ENCODE results near the gene GRIN3A.
"Not testable (repeated sequence)": the region's sequence is repeated elsewhere in the genome, so short reads cannot be mapped to it uniquely, and the experiment has no call there.

The GRIN3A gene

GRCh38 chr9:101635473-101635872 lies 103.0 kb downstream of the GRIN3A start:
- in situ Hi-C loops (cut with MboI; ENCODE audit: low sequenced_read_pairs): no loop called here

GRCh38 chr9:101634741-101635409 lies 103.6 kb downstream of the GRIN3A start:
- in situ Hi-C loops (cut with MboI; ENCODE audit: low sequenced_read_pairs): no loop called here

DNA sequence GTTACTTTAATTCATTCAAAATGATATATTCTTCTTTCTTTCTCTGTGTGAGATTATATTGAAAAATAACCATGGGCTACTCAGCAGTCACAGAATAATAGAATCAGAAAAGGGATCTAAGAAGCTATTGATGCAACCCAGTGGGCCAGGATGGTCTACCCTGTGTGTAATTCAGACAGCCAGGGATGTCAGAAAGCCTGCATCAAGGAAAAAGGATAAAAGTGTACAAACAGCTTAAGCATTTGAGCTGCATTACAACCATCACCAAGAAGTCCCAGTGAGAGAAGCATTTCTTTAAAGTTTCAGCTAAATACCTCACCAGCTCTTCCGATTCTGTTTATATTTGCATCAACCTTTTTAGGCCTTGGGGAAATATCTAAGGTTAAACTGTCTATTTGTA lies 105.8 kb downstream of the GRIN3A start:
- in situ Hi-C loops (cut with MboI; ENCODE audit: low sequenced_read_pairs): no loop called here

GRCh38 chr9:101631892-101632291 lies 106.6 kb downstream of the GRIN3A start:
- in situ Hi-C loops (cut with MboI; ENCODE audit: low sequenced_read_pairs): no loop called here

DNA sequence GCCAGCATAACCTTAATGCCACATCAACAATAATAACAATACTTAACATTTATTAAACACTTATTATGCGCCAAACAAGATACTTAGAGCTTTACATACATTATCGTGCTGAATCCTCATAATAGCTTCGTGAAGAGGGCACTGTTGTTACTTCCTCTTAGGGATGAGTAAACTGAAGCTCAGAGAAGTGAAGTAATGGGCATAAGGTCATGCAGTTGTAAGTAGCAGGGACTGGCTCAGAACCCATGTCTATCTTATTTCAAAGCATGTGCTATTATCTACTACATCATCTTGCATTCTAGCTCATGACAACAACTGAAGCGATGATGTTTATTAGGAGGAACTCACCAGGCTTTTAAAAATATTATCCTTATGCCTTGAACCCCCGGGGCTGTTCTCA lies 108.8 kb downstream of the GRIN3A start:
- in situ Hi-C loops (cut with MboI; ENCODE audit: low sequenced_read_pairs): no loop called here

- in situ Hi-C loops (cut with MboI; ENCODE audit: low sequenced_read_pairs): no loop called here
Measured at GRCh38 chr9:101628173-101628572, 110.3 kb downstream of the GRIN3A start.

DNA sequence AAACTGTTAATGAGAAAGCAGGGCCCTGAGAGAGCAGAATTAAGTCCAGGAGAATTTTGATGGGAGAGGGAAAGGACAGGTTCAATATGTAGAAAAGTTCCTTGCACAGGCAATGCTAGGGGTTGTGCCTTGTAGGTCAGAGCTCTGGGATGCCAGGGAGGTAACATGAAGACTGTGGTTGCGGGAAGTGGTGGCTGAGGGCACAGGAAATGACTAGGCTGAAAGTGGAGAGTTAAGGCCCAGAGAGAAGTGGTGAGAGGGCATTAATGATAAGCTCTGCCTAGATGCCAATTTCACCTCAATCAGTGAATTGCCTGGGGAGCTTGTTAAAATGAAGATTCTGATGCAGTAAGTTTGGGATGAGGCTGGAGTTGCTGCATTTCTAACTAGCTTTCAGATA lies 112.2 kb downstream of the GRIN3A start:
- in situ Hi-C loops (cut with MboI; ENCODE audit: low sequenced_read_pairs): no loop called here

DNA sequence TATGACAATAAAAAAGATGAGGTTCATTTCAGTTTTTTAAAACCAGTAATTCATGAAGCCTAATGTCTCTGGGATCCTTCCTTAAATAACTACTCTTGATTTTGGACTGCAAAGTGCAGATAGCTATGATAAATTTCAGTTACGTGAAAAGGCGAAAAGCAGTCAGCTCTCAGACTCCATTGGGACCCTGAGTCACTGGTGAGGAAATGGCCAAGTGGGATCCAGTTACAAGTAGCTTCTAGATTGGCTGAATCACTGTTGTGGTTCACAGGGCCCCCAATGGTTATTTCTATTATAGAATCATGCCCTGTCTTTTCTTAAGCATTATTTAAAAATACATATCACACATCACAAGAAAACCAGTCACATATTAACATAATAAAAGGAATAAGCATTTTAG lies 112.6 kb downstream of the GRIN3A start:
- in situ Hi-C loops (cut with MboI; ENCODE audit: low sequenced_read_pairs): no loop called here

- in situ Hi-C loops (cut with MboI; ENCODE audit: low sequenced_read_pairs): no loop called here
Measured at GRCh38 chr9:101620452-101620851, 118.0 kb downstream of the GRIN3A start.

GRCh38 chr9:101618698-101619097 lies 119.7 kb downstream of the GRIN3A start:
- in situ Hi-C loops (cut with MboI; ENCODE audit: low sequenced_read_pairs): no loop called here

DNA sequence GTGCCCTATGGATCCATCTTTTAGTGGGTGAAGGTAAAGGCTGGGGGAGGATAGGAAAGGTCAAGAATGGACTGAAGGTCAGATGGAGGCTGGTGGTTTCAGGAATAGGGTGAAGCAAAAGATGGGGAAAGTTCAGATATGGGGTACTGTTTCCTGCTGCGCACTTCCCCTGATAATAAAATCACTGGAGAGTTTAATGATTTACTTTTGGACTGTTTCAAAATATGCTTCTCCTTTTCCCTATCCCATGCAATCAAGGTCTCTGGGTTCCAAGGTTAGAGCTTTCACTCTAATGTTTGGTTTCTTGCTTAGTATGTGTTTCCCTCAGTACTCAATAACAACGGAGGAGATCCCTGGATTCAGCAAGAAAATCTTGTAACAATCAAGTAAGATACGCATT lies 132.9 kb downstream of the GRIN3A start:
- in situ Hi-C loops (cut with MboI; ENCODE audit: low sequenced_read_pairs): no loop called here

DNA sequence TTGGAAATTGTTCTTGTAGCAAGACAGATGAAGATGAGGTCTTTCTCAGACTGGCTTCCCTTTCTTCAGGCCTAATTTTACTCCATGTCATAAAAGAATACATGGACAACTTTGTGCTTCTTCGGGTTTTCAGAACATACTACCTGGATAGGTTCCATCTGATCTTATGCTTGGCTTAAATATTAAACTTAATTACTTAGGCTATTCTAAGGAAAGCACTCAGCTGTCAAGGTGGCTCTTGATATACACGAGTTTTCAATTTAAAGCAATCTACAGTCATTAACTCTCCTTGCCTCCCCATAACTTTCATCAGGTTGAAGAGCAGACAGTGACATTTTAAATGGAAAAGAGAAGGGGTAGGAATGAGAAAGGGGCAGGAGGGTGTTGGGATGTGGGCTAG lies 134.2 kb downstream of the GRIN3A start:
- in situ Hi-C loops (cut with MboI; ENCODE audit: low sequenced_read_pairs): no loop called here

GRCh38 chr9:101601904-101602765 lies 136.3 kb downstream of the GRIN3A start:
- in situ Hi-C loops (cut with MboI; ENCODE audit: low sequenced_read_pairs): no loop called here

DNA sequence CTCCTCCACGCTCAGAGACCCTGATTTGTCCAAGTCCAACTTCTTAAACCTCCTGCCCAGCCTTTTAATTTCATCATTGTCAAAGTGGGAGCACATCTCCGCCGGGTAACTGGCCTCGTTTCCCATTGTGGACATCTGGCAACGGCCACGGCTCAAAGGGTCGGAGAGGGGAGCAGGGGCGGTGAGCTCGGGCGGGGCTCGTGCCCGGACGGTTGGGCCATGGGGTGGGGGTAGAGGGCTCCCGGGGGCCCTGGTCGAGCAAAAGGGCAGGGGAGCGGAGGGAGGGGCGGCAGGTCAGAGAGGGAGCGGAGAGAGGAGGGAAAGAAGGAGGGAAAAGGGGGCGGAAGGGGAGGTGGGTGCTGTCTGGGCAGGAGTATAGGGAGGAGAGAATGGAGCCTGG lies 143.7 kb downstream of the GRIN3A start, which contains the start of gene PPP3R2:
Gene PPP3R2, minus strand, starts transcription at position 174 of the 400 bp plus-strand sequence. Its CDS starts 48 bp downstream, at position 126.
- in situ Hi-C loops (cut with MboI; ENCODE audit: low sequenced_read_pairs): no loop called here

- in situ Hi-C loops (cut with MboI; ENCODE audit: low sequenced_read_pairs): no loop called here
Measured at GRCh38 chr9:101593345-101593744, 145.1 kb downstream of the GRIN3A start.

- in situ Hi-C loops (cut with MboI; ENCODE audit: low sequenced_read_pairs): no loop called here
Measured at GRCh38 chr9:101592788-101593187, 145.7 kb downstream of the GRIN3A start.

- in situ Hi-C loops (cut with MboI; ENCODE audit: low sequenced_read_pairs): no loop called here
Measured at GRCh38 chr9:101591787-101592446, 146.5 kb downstream of the GRIN3A start.

DNA sequence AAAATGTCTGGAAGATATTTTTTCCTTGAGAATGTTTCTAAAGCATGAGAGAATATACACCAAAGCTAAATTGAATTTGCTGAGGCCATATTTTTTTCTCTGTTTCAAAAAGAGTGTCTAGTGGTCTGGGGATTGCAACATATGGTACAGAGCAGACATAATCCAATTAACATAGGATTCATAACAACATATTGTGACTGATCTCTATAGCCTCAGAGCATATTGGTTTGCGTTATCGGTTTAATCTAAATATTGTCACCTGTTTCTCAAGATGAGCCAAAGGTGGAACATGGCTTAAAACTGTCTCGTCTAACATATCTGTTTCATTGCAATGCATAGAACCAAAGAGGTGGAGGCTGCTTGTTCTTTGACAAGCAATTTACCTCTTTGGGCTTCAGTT lies 147.5 kb downstream of the GRIN3A start:
- in situ Hi-C loops (cut with MboI; ENCODE audit: low sequenced_read_pairs): no loop called here

DNA sequence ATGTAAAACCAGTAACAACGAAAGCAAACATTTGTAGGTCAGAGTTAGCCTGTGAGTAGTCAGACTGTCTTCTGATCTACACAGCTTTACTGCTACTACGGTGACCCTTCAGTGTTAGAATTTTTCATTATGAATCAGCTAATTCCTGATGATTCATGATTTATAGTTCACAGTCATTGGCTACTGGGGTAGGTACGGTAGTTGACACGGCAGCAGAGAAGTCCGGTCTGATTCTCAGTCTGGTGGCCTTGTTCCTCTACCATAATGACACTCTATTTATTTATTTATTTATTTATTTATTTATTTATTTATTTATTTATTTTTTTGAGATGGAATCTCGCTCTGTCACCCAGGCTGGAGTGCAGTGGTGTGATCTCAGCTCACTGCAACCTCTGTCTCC lies 148.4 kb downstream of the GRIN3A start:
- in situ Hi-C loops (cut with MboI; ENCODE audit: low sequenced_read_pairs): not testable (repeated sequence)

GRCh38 chr9:101587332-101588043 lies 151.0 kb downstream of the GRIN3A start:
- in situ Hi-C loops (cut with MboI; ENCODE audit: low sequenced_read_pairs): no loop called here

DNA sequence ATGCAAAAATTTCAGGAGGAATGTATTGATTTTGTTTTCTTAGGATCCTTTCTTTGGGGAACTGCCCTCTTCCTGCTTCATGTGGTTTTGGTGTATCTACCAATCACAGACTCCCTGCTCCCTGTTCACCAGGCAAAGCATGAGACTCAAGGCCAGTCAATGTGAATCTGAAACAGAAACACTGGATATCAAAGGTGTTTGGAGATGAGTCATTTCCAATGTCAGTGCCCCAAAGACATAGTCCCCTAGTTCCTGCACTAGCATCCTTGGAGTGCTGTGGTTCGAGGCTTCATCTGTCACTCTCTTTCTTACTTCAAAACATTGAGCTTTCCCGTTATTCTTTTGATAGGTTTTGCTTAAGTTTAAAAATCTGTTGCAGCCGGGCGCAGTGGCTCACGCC lies 151.8 kb downstream of the GRIN3A start:
- in situ Hi-C loops (cut with MboI; ENCODE audit: low sequenced_read_pairs): no loop called here

All from HL-60/S4 (cell line).